WERI-Rb-1 (cell line): ENCODE results near the gene DAAM1.

Experiments used
- DNase-seq: peaks from one replicate; pipeline ENCODE4 v3.0.0-alpha.2; 2020
- H3K27ac ChIP-seq: fragments of 250-450 bp; sonication (Bioruptor Pico); 2 replicates; pipeline ENCODE4 v1.5.1; 2020; ENCODE audit warnings: mild to moderate bottlenecking, moderate library complexity
- H3K27me3 ChIP-seq: fragments of 250-450 bp; sonication (Bioruptor Pico); 2 replicates; pipeline ENCODE4 v1.5.1; 2021; ENCODE audit warnings: mild to moderate bottlenecking, low read depth, moderate library complexity; ENCODE audit not compliant: insufficient read depth, severe bottlenecking
- H3K36me3 ChIP-seq: fragments of 250-450 bp; sonication (Bioruptor Pico); 2 replicates; pipeline ENCODE4 v1.5.1; 2020; ENCODE audit warnings: mild to moderate bottlenecking, moderate library complexity
- H3K4me3 ChIP-seq: 2 replicates; pipeline ENCODE4 v1.5.1; 2011; ENCODE audit warnings: low read depth, mild to moderate bottlenecking, control low read depth, low read length
- H3K9me3 ChIP-seq: fragments of 250-450 bp; sonication (Bioruptor Pico); 2 replicates; pipeline ENCODE4 v1.5.1; 2021; ENCODE audit warnings: mild to moderate bottlenecking, moderate library complexity; ENCODE audit not compliant: severe bottlenecking
- CTCF ChIP-seq: IDR thresholded peaks from 2 replicates; pipeline ENCODE4 v1.5.1; 2011; ENCODE audit warnings: low read depth, mild to moderate bottlenecking, control low read depth, inconsistent platforms, low read length

Gene DAAM1

GRCh38 chr14:59292921-59293534 lies 104.6 kb downstream of the DAAM1 start:
- Histone ChIP-seq H3K9me3 (no peaks in the 10 kb centered on the region), H3K27ac (no peak overlapping the region), H3K36me3 (peaks cover 47% of the 10 kb centered on the region), H3K4me3 (no peak overlapping the region), H3K27me3 (no peaks in the 10 kb centered on the region)
- no peak for TF ChIP-seq CTCF
- DNase-seq: no peak

DNA sequence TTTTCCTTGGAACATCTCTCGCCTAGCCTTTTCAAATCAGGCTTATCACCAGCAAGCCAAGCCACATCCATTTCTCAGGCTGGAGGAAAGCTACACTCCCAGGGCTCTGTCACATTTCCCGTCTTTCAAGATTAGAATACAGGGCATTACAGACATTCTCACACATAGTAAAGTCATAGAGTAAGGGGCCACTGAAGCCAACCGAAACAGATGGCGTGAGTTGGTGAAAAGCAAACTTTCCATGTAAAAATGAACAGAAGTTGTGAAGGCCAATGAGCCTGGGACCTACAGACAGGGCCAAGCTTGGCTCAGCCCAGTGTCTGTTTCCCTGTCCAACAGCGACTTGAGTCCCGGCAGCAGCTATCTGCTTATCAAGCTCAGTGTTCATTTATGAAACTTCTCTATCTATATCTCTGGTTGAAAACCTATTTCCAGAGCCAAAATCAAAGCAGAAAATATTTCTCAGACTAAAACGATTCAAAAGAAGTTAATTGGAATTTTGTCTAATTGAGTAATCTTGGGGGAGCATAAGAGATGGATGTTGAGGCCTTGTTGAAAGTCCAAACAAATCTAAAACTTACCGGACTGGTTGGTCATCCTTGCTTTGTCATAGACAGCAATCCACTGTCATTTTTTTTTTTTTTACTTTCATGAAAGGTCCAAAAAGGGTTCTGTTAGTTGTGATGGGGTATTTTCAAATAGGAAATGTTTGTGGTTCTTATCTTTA lies 105.6 kb downstream of the DAAM1 start:
- Histone ChIP-seq H3K27me3 (no peaks in the 10 kb centered on the region), H3K9me3 (no peaks in the 10 kb centered on the region), H3K27ac (no peak overlapping the region), H3K36me3 (peaks cover 47% of the 10 kb centered on the region), H3K4me3 (no peak overlapping the region)
- DNase-seq: no peak
- TF ChIP-seq CTCF: no peak

DNA sequence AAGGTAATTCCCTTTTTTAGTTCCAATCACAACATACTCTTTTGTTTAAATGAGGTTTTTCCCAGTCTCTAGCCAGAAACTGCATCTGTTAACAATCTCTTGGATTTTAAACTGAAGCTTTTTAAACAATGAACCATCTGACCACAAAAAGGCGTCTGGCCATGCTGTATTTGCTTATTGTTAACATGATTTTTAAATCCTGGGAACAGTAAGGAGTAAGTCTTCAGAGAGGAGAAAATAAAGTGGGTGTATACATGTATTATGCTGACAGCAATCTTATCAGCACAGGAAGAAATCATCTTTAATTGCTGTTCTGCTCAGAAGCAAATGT lies 106.2 kb downstream of the DAAM1 start:
- no peak overlapping the region for H3K27ac ChIP-seq
- no peak overlapping the region for H3K4me3 ChIP-seq
- DNase-seq: no peak
- H3K9me3 ChIP-seq: no peaks in the 10 kb centered on the region
- no peak for TF ChIP-seq CTCF
- peaks cover 47% of the 10 kb centered on the region for H3K36me3 ChIP-seq
- H3K27me3 ChIP-seq: no peaks in the 10 kb centered on the region

DNA sequence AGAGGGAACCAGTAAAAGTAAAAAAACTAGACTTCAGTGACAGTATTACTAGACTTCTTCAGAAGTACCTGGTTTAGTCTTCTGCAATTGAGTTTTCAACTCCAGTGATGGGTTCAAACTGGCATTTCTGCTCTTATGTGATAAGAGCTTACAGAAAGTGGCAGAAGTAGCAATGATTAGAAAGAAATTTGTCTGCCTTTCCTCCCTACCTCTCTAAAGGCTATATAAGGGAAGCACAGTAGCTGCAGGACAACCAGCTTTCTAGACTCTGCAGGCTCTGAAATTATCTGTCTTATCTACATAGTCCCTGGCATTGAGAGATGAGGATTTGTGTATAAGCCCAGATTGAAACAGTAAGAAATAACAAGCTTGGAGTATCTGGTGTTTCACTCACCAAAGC lies 107.5 kb downstream of the DAAM1 start:
- DNase-seq: no peak
- no peaks in the 10 kb centered on the region for H3K9me3 ChIP-seq
- no peak overlapping the region for H3K4me3 ChIP-seq
- H3K36me3 ChIP-seq: peaks cover 45% of the 10 kb centered on the region
- H3K27ac ChIP-seq: no peak overlapping the region
- no peak for TF ChIP-seq CTCF
- no peaks in the 10 kb centered on the region for H3K27me3 ChIP-seq

GRCh38 chr14:59296508-59296907 lies 108.0 kb downstream of the DAAM1 start:
- Histone ChIP-seq H3K4me3 (no peak overlapping the region), H3K27ac (no peak overlapping the region), H3K9me3 (no peaks in the 10 kb centered on the region), H3K27me3 (no peaks in the 10 kb centered on the region), H3K36me3 (peaks cover 39% of the 10 kb centered on the region)
- TF ChIP-seq CTCF: no peak
- no peak for DNase-seq
